Kidney (tissue), 14 donors: ENCODE results near the gene PRDM10. TPM values are rescaled to one million over a fixed set of nuclear protein-coding genes. Genes with fewer than 3 reads are reported as not detected.

Source experiments
- DNase-seq, 5 donors: peaks; one replicate each; pipeline ENCODE4 v3.0.0-alpha.2; 2013 to 2020
- FAIRE-seq: peaks from 2 replicates; lab custom pipeline; 2012; peaks lifted over from hg19 to GRCh38; lab: Jason Lieb, UNC
- H3K27ac ChIP-seq, 2 donors: one replicate each; pipeline ENCODE4 v1.7.0; 2013; ENCODE audit warnings: low read depth in 2 of 2, low read length in 2 of 2, inconsistent platforms in 1 of 2
- H3K27me3 ChIP-seq: one replicate; pipeline ENCODE4 v1.7.1; 2013; ENCODE audit warnings: low read length, inconsistent platforms; ENCODE audit not compliant: control insufficient read depth, insufficient read depth
- H3K36me3 ChIP-seq, 3 donors: one replicate each; pipeline versions ENCODE4 v1.7.0 to v1.7.1; 2013; ENCODE audit warnings: low read length in 3 of 3, control low read depth in 1 of 3, inconsistent platforms in 1 of 3; ENCODE audit not compliant: insufficient read depth in 3 of 3, control insufficient read depth in 2 of 3
- H3K4me1 ChIP-seq, 3 donors: one replicate each; pipeline versions ENCODE4 v1.7.0 to v1.7.1; 2013; ENCODE audit warnings: low read length in 3 of 3, inconsistent platforms in 1 of 3, low read depth in 1 of 3; ENCODE audit not compliant: control insufficient read depth in 2 of 3, insufficient read depth in 2 of 3
- H3K4me3 ChIP-seq, 3 donors: one replicate each; pipeline versions ENCODE4 v1.7.0 to v1.8.1; 2013; ENCODE audit warnings: low read length in 3 of 3, control low read depth in 1 of 3, inconsistent platforms in 1 of 3
- H3K9ac ChIP-seq, 3 donors: one replicate each; pipeline versions ENCODE4 v1.7.0 to v1.7.1; 2013; ENCODE audit warnings: low read length in 3 of 3, control low read depth in 1 of 3, inconsistent platforms in 1 of 3
- H3K9me3 ChIP-seq, 3 donors: one replicate each; pipeline versions ENCODE4 v1.7.0 to v1.7.1; 2013; ENCODE audit warnings: low read length in 3 of 3, control low read depth in 1 of 3, inconsistent platforms in 1 of 3; ENCODE audit not compliant: control insufficient read depth in 2 of 3, insufficient read depth in 1 of 3
- CTCF ChIP-seq: IDR thresholded peaks from 3 replicates; pipeline ENCODE4 v1.5.1; 2012; ENCODE audit warnings: mild to moderate bottlenecking, moderate library complexity, borderline replicate concordance; ENCODE audit not compliant: insufficient read depth; ENCODE audit errors: extremely low read depth
- intact Hi-C: fragments of 100-400 bp; cut with DNase I; formaldehyde crosslinking; loops from one replicate; pipeline ENCODE4 v1.11.1; 2022
- polyA plus RNA-seq: library from polyadenylated mRNA; stranded (reverse); fragments of 350-450 nt; fragmentation: Illumina TruSeq; extraction: RNeasy Lipid Tissue Mini Kit (QIAGEN cat#74804); gene quantifications from one replicate; pipeline ENCODE4 v1.2.3, GENCODE V29; 2014; ENCODE audit warnings: low read depth, low replicate concordance; ENCODE audit not compliant: insufficient read depth
- total RNA-seq: library from RNA; stranded (reverse); fragmentation: NEBNext Ultra II Directional; extraction: Animal tissue kit (Norgen Biotek cat#: 25700); gene quantifications from one replicate; pipeline ENCODE4 v1.2.1, GENCODE V29; 2021
- donor health status: control.
- donor health status: control.
- donor health status: control.
- donor health status: control.
- donor health status: control.
- donor health status: DM: yes; HTN: yes; CAD: no.
- donor health status: Normal renal cell carcinoma (clear cell type).

The PRDM10 gene
- total and polyA plus RNA-seq, 2 donors from 2014 or later: 1.5 to 8.0 TPM

GRCh38 chr11:129989149-129989813 is 13.4 kb downstream of the PRDM10 start:
- no peak overlapping the region for H3K27ac ChIP-seq
- no peak overlapping the region for H3K4me3 ChIP-seq
- intact Hi-C loops: no loop called here
- H3K27me3 ChIP-seq: no peaks in the 10 kb centered on the region
- TF ChIP-seq CTCF: no peak
- H3K4me1 ChIP-seq: peaks cover 0 to 9% (median 3%) of the 10 kb centered on the region in 3 donors
- H3K36me3 ChIP-seq: no peaks in the 10 kb centered on the region
- H3K9ac ChIP-seq: no peak overlapping the region
- no peaks in the 10 kb centered on the region for H3K9me3 ChIP-seq
- FAIRE-seq (no peak), DNase-seq (no peak)

- Histone ChIP-seq H3K27me3 (no peaks in the 10 kb centered on the region), H3K9ac (no peak overlapping the region), H3K4me1 (peaks cover 0 to 9% (median 3%) of the 10 kb centered on the region in 3 donors), H3K4me3 (no peak overlapping the region), H3K36me3 (no peaks in the 10 kb centered on the region), H3K9me3 (no peaks in the 10 kb centered on the region), H3K27ac (no peak overlapping the region)
- TF ChIP-seq CTCF: no peak
- DNase-seq: no peak
- intact Hi-C loops: no loop called here
- FAIRE-seq: no peak
Observed at GRCh38 chr11:129987950-129988349, 14.7 kb downstream of the PRDM10 start.

- TF ChIP-seq CTCF: no peak
- H3K9ac ChIP-seq: no peak overlapping the region
- no peak overlapping the region for H3K27ac ChIP-seq
- no peaks in the 10 kb centered on the region for H3K9me3 ChIP-seq
- FAIRE-seq: no peak
- no peak overlapping the region for H3K4me3 ChIP-seq
- intact Hi-C loops: no loop called here
- H3K36me3 ChIP-seq: no peaks in the 10 kb centered on the region
- no peaks in the 10 kb centered on the region for H3K27me3 ChIP-seq
- no peaks in the 10 kb centered on the region for H3K4me1 ChIP-seq
- DNase-seq: no peak
Observed at GRCh38 chr11:129985823-129986222, 16.8 kb downstream of the PRDM10 start.
